Activated B cell treated with CpG ODN at 0.5 μM for 24 hours (primary cell): Measurements from ENCODE around the gene PADI1. TPM values are rescaled to one million over a fixed set of nuclear protein-coding genes. Genes with fewer than 3 reads are reported as not detected.

Source experiments
- ATAC-seq: fragments of 200-7000 bp; cut with Tn5 transposase; one replicate; pipeline ENCODE4 v1.10.0; 2021; ENCODE audit warnings: low read depth, mild to moderate bottlenecking, moderate library complexity
- CTCF ChIA-PET: fragments of 350-600 bp; sonication (Branson Sonifier 250); formaldehyde crosslinking; loops from one replicate; lab custom pipeline; 2021; ENCODE audit warnings: antibody characterized with exemption; lab: Charles Lee
- POLR2A ChIA-PET: fragments of 350-600 bp; sonication (Branson Sonifier 250); formaldehyde crosslinking; loops from one replicate; lab custom pipeline; 2021; ENCODE audit warnings: antibody characterized with exemption; lab: Charles Lee
- DNase-seq: peaks from one replicate; pipeline ENCODE4 v3.0.0; 2022
- H3K27ac Mint-ChIP-seq: one replicate; pipeline ENCODE4 v1.8.0; 2020; ENCODE audit warnings: mixed read lengths
- H3K27me3 Mint-ChIP-seq: one replicate; pipeline ENCODE4 v1.8.0; 2021; ENCODE audit warnings: mixed read lengths
- H3K36me3 Mint-ChIP-seq: one replicate; pipeline ENCODE4 v1.8.0; 2021; ENCODE audit warnings: low read depth, mixed read lengths
- H3K4me1 Mint-ChIP-seq: one replicate; pipeline ENCODE4 v1.8.0; 2021; ENCODE audit warnings: mixed read lengths
- H3K4me3 Mint-ChIP-seq: one replicate; pipeline ENCODE4 v1.8.0; 2020; ENCODE audit warnings: mild to moderate bottlenecking, mixed read lengths
- H3K9me3 Mint-ChIP-seq: one replicate; pipeline ENCODE4 v1.8.0; 2020; ENCODE audit warnings: mixed read lengths
- intact Hi-C: fragments of 100-400 bp; cut with micrococcal nuclease; formaldehyde crosslinking; loops from one replicate; pipeline ENCODE4 v1.15.1; 2024
- total RNA-seq: library from RNA; stranded (reverse); gene quantifications from 2 replicates; pipeline ENCODE4 v1.2.3, GENCODE V29; 2022
- TF ChIP-seq, protein P1 (sequence below): fragments of 200-600 bp; IDR thresholded peaks from one replicate; pipeline ENCODE4 v1.8.0; 2022; ENCODE audit warnings: antibody characterized with exemption, mild to moderate bottlenecking

PADI1 gene, protein sequence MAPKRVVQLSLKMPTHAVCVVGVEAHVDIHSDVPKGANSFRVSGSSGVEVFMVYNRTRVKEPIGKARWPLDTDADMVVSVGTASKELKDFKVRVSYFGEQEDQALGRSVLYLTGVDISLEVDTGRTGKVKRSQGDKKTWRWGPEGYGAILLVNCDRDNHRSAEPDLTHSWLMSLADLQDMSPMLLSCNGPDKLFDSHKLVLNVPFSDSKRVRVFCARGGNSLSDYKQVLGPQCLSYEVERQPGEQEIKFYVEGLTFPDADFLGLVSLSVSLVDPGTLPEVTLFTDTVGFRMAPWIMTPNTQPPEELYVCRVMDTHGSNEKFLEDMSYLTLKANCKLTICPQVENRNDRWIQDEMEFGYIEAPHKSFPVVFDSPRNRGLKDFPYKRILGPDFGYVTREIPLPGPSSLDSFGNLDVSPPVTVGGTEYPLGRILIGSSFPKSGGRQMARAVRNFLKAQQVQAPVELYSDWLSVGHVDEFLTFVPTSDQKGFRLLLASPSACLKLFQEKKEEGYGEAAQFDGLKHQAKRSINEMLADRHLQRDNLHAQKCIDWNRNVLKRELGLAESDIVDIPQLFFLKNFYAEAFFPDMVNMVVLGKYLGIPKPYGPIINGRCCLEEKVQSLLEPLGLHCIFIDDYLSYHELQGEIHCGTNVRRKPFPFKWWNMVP
- total RNA-seq = not detected in 2 replicates

DNA sequence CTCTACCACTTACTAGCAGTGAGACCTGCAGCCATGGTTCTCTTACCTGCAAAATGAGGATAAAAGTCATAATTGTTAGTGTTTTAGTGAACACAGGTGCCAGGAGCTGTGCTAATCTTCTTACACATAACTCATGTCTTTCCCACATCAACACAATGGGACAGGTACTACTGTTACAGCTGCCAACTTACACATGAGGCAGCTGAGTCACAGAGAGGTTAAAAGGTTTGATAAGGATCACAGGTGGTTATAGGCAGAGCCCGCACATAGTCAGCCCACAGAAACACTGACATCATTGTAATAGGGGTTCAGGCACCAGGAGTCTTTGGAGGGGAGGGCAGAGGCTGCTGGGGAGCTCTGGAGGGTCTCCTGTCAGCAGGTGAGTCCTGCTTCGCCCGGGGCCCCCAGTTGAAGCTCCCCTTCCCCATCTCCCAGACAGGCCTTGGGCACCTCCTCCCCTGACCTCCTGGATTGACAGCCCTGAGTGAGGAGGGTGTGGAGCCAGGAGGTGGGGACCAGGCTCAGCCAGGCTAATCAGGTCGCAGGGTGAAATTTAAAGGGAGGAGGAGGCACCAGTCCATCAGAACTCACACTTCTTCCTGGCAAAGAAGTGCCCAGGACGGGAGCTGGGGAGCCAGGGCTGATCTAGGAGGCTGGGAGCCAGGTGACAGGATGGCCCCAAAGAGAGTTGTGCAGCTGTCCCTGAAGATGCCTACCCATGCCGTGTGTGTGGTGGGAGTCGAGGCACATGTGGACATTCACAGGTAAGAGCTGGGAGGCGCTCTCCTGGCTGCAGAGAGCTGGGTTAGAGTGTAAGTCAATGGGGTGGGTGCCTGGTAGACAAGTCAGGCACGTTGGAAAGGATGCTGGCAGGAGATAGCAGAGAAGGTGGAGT, at the start of gene PADI1:
Gene PADI1, plus strand, starts transcription at position 583 of the 895 bp plus-strand sequence. Its CDS starts 90 bp downstream, at position 673.
- H3K4me1 Mint-ChIP-seq = peaks cover 27% of the 10 kb centered on the region
- ChIA-PET CTCF (interaction anchor here (1.0 kb wide), 1 partner anchor 79 kb away, joined by 3 read pairs; no protein-coding TSS in a partner anchor), POLR2A (no interaction called here)
- H3K36me3 Mint-ChIP-seq = no peaks in the 10 kb centered on the region
- no peak for ATAC-seq
- H3K9me3 Mint-ChIP-seq = no peaks in the 10 kb centered on the region
- no peak within 1 kb of the TSS for H3K27ac Mint-ChIP-seq
- intact Hi-C loops = no loop called here
- H3K4me3 Mint-ChIP-seq = no peak within 1 kb of the TSS
- no peaks in the 10 kb centered on the region for H3K27me3 Mint-ChIP-seq
- no peak for DNase-seq
- TF ChIP-seq, protein P1, sequence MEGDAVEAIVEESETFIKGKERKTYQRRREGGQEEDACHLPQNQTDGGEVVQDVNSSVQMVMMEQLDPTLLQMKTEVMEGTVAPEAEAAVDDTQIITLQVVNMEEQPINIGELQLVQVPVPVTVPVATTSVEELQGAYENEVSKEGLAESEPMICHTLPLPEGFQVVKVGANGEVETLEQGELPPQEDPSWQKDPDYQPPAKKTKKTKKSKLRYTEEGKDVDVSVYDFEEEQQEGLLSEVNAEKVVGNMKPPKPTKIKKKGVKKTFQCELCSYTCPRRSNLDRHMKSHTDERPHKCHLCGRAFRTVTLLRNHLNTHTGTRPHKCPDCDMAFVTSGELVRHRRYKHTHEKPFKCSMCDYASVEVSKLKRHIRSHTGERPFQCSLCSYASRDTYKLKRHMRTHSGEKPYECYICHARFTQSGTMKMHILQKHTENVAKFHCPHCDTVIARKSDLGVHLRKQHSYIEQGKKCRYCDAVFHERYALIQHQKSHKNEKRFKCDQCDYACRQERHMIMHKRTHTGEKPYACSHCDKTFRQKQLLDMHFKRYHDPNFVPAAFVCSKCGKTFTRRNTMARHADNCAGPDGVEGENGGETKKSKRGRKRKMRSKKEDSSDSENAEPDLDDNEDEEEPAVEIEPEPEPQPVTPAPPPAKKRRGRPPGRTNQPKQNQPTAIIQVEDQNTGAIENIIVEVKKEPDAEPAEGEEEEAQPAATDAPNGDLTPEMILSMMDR = no peak

DNA sequence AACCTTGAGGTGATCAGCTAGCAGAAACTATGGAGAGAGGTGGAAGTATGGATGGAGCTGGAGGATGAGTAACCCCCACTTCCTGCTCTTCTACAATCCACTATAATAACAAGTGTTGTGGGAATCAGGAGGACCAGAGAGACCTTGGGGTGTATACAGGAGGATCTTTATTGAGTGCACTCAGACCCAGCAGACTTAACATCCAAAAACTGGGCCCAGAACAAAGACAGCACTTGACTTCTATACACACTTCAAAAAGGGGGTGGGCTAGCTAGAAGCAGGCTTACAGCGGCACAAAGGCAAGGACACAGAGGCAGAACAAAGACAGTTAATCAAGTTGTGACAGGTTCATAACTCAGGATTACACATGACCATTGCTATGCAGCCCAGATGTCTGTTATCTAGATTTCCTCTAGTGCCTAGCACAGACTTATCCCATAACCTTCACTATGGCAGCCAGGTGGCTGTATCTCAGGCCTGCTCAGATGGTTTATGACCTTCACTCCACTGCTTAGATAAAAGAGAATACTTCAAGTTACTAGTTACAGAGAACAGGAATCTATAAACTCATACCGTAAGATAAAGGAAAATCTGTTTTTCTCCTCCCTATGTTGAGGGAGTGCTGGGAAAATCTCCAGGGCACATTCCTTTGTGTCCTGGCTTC, 49.5 kb upstream of the PADI1 start:
- no peak overlapping the region for H3K4me3 Mint-ChIP-seq
- no peak overlapping the region for H3K27ac Mint-ChIP-seq
- DNase-seq (no peak), ATAC-seq (no peak)
- H3K4me1 Mint-ChIP-seq = no peaks in the 10 kb centered on the region
- H3K27me3 Mint-ChIP-seq = peaks cover 14% of the 10 kb centered on the region
- ChIA-PET POLR2A (interaction anchor here (0.6 kb wide), 2 partner anchors 102 to 284 kb away, joined by 3 read pairs; partner anchors contain the start of gene SDHB), CTCF (no interaction called here)
- TF ChIP-seq, protein P1 = no peak
- H3K36me3 Mint-ChIP-seq = peaks cover 5% of the 10 kb centered on the region
- peaks cover 36% of the 10 kb centered on the region for H3K9me3 Mint-ChIP-seq
- intact Hi-C loops = no loop called here

DNA sequence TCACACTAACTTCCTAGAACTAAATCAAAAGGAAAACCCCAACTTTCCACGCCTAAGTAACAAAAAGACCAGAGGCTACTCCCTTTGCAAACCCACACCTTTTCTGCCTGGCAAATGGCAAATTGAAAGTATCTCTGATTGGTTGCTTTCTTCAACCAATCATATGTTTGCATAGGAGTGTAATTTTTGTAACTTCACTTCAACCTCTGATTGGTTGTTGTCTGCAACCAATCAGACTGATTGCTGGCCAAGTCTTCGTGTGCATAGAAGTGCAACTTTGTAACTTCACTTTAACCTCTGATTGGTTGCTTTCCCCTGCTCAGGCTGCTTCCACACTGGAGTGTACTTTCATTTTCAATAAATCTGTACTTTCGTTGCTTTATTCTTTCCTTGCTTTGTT, 48.8 kb upstream of the PADI1 start:
- no peak overlapping the region for H3K27ac Mint-ChIP-seq
- peaks cover 35% of the 10 kb centered on the region for H3K9me3 Mint-ChIP-seq
- no peak for ATAC-seq
- intact Hi-C loops = no loop called here
- H3K27me3 Mint-ChIP-seq = peaks cover 10% of the 10 kb centered on the region
- CTCF ChIA-PET = no interaction called here
- TF ChIP-seq, protein P1 = no peak
- no peak overlapping the region for H3K4me3 Mint-ChIP-seq
- POLR2A ChIA-PET = no interaction called here
- H3K36me3 Mint-ChIP-seq = peaks cover 5% of the 10 kb centered on the region
- DNase-seq = no peak
- no peaks in the 10 kb centered on the region for H3K4me1 Mint-ChIP-seq

DNA sequence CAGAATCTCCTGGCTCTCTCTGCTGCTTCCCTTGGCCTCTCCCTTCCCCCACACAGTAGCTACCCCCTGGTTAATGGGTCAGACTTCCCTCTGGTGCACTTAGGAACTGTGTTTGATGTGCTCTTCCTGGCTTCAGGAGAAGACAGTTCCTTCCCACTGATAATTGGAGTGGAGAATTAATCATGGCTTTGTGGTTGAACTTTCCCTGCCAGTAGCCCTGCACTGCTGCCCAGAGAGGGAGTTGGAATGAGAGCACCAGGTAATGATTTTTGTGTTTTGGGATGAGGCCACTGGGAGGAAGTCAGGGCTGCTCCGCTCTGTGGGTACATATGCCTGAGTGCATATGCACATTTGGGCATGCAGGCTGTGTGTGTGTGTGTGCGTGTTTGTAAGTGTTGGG, 46.0 kb upstream of the PADI1 start:
- DNase-seq (no peak), ATAC-seq (no peak)
- Mint-ChIP-seq H3K36me3 (peaks cover 5% of the 10 kb centered on the region), H3K4me3 (no peak overlapping the region), H3K4me1 (no peaks in the 10 kb centered on the region), H3K27ac (no peak overlapping the region), H3K9me3 (peaks cover 26% of the 10 kb centered on the region), H3K27me3 (peaks cover 5% of the 10 kb centered on the region)
- intact Hi-C loops = no loop called here
- POLR2A ChIA-PET = interaction anchor here (0.6 kb wide), 1 partner anchor 222 kb away, joined by 3 read pairs; no protein-coding TSS in a partner anchor
- TF ChIP-seq, protein P1 = no peak
- CTCF ChIA-PET = interaction anchor here (1.0 kb wide), 1 partner anchor 33 kb away, joined by 3 read pairs; no protein-coding TSS in a partner anchor
